Endothelial cell of umbilical vein (primary cell): ENCODE data around the gene CEMIP. TPM values are rescaled to one million over a fixed set of nuclear protein-coding genes. Genes with fewer than 3 reads are reported as not detected.

Source experiments
- BruUV-seq: library from RNA; stranded (reverse); fragments of 400-500 nt; replicated peaks from 2 replicates; lab custom pipeline; 2021; lab: Mats Ljungman, UMichigan
- CTCF ChIA-PET: fragments of 300-600, 350-600 bp; sonication (Branson Sonifier 250); formaldehyde crosslinking; loops from one replicate; lab custom pipeline; 2021; ENCODE audit warnings: antibody characterized with exemption, inconsistent platforms; lab: Charles Lee
- POLR2A ChIA-PET: fragments of 300-600, 350-600 bp; sonication (Branson Sonifier 250); formaldehyde crosslinking; loops from one replicate; lab custom pipeline; 2021; ENCODE audit warnings: antibody characterized with exemption, inconsistent platforms; lab: Charles Lee
- DNase-seq: peaks from one replicate; pipeline ENCODE4 v3.0.0-alpha.2; 2011; ENCODE audit warnings: low read depth, low spot score
- FAIRE-seq: peaks from 2 replicates; lab custom pipeline; 2011; peaks lifted over from hg19 to GRCh38; lab: Jason Lieb, UNC
- H2AFZ ChIP-seq: 2 replicates; pipeline ENCODE4 v1.6.0; 2012; ENCODE audit warnings: low read depth, low read length, control low read depth, inconsistent platforms
- H3K27ac ChIP-seq: 2 replicates; pipeline ENCODE4 v1.5.1; 2011; ENCODE audit warnings: low read depth, mild to moderate bottlenecking, control low read depth, low read length, moderate library complexity; ENCODE audit not compliant: insufficient read depth
- H3K27me3 ChIP-seq, 2 experiments: 2 replicates each; pipeline versions ENCODE4 v1.6.0 to v1.6.1; 2011; ENCODE audit warnings: low read length in 2 of 2, mixed read lengths in 1 of 2; ENCODE audit not compliant: control insufficient read depth in 2 of 2, insufficient read depth in 2 of 2
- H3K36me3 ChIP-seq, 2 experiments: 2 replicates in 1 of 2; 3 replicates in 1 of 2; pipeline ENCODE4 v1.5.1; 2011; ENCODE audit warnings: low read length in 2 of 2, mild to moderate bottlenecking in 1 of 2, moderate library complexity in 1 of 2; ENCODE audit not compliant: control insufficient read depth in 2 of 2, insufficient read depth in 2 of 2; ENCODE audit errors: extremely low read depth in 1 of 2
- H3K4me1 ChIP-seq: 3 replicates; pipeline ENCODE4 v1.5.1; 2011; ENCODE audit warnings: mild to moderate bottlenecking, low read length; ENCODE audit not compliant: control insufficient read depth, insufficient read depth; ENCODE audit errors: extremely low read depth
- H3K4me2 ChIP-seq: 2 replicates; pipeline ENCODE4 v1.6.1; 2011; ENCODE audit warnings: low read length, control low read depth, mixed read lengths; ENCODE audit not compliant: insufficient read depth
- H3K4me3 ChIP-seq, 3 experiments: fragments of 200-600 bp in 1 of 3; sonication (generic), shearing (Covaris generic) in 1 of 3; replicated peaks in 1 of 3; 2 replicates each; pipeline ENCODE4 v1.5.1; 2011 to 2016; ENCODE audit warnings: control low read depth in 3 of 3, low read length in 3 of 3, mild to moderate bottlenecking in 2 of 3, inconsistent platforms in 1 of 3, low read depth in 1 of 3, moderate library complexity in 1 of 3; ENCODE audit not compliant: insufficient read depth in 1 of 3
- H3K79me2 ChIP-seq: 2 replicates; pipeline ENCODE4 v1.6.0; 2012; ENCODE audit warnings: low read length, inconsistent platforms; ENCODE audit not compliant: control insufficient read depth, insufficient read depth
- H3K9ac ChIP-seq: replicated peaks from 2 replicates; pipeline ENCODE3; 2011; ENCODE audit warnings: low read length, control low read depth; ENCODE audit not compliant: insufficient read depth; ENCODE audit errors: extremely low read depth
- H3K9me1 ChIP-seq: replicated peaks from 3 replicates; pipeline ENCODE4 v1.6.0; 2011; ENCODE audit warnings: mild to moderate bottlenecking, low read length; ENCODE audit not compliant: control insufficient read depth, insufficient read depth; ENCODE audit errors: extremely low read depth
- H3K9me3 ChIP-seq: replicated peaks from 2 replicates; pipeline ENCODE4 v1.5.1; 2012; ENCODE audit warnings: low read length, inconsistent platforms; ENCODE audit not compliant: control insufficient read depth, insufficient read depth
- H4K20me1 ChIP-seq: replicated peaks from 2 replicates; pipeline ENCODE3; 2011; ENCODE audit warnings: mild to moderate bottlenecking, low read length; ENCODE audit not compliant: control insufficient read depth, insufficient read depth; ENCODE audit errors: extremely low read depth
- EZH2 ChIP-seq: IDR thresholded peaks from 2 replicates; pipeline ENCODE4 v1.6.1; 2012; ENCODE audit warnings: borderline replicate concordance, low read depth, mild to moderate bottlenecking, moderate library complexity, low read length, inconsistent platforms; ENCODE audit not compliant: severe bottlenecking
- FOS ChIP-seq: IDR thresholded peaks from 2 replicates; pipeline ENCODE4 v1.6.1; 2011; ENCODE audit warnings: mild to moderate bottlenecking, low read length, moderate library complexity, borderline replicate concordance; ENCODE audit not compliant: insufficient read depth
- GATA2 ChIP-seq: IDR thresholded peaks from 2 replicates; pipeline ENCODE4 v1.7.0; 2011; ENCODE audit warnings: low read depth, mild to moderate bottlenecking, moderate library complexity, mixed read lengths, low read length; ENCODE audit not compliant: insufficient read length, insufficient read depth
- JUN ChIP-seq: IDR thresholded peaks from 2 replicates; pipeline ENCODE4 v1.6.1; 2011; ENCODE audit warnings: borderline replicate concordance, low read depth; ENCODE audit not compliant: insufficient read length, insufficient read depth
- MYC ChIP-seq: IDR thresholded peaks from one replicate; pipeline ENCODE4 v1.6.1; 2011; ENCODE audit warnings: mild to moderate bottlenecking, low read depth, low read length
- POLR2A ChIP-seq: IDR thresholded peaks from 2 replicates; pipeline ENCODE4 v1.6.1; 2012; ENCODE audit warnings: low read depth, mild to moderate bottlenecking, control low read depth, low read length
- POLR2AphosphoS5 ChIP-seq: IDR thresholded peaks from 2 replicates; pipeline ENCODE4 v1.6.1; 2012; ENCODE audit warnings: low read depth, mild to moderate bottlenecking, control low read depth, low read length, moderate library complexity; ENCODE audit not compliant: insufficient read depth
- dilution Hi-C: fragments of 300-500 bp; cut with MboI; formaldehyde crosslinking; loops from one replicate; pipeline ENCODE4 v1.15.0; 2019; ENCODE audit warnings: low sequenced_read_pairs; ENCODE audit not compliant: extremely low pct_ligation_motif_present
- intact Hi-C: fragments of 100-400 bp; cut with micrococcal nuclease; formaldehyde crosslinking; loops from one replicate; pipeline ENCODE4 v1.10.0; 2022
- polyA plus RNA-seq, 4 experiments: library from polyadenylated mRNA; depleted of rRNA in 3 of 4; stranded (reverse) in 3 of 4; unstranded in 1 of 4; fragments of >200 nt; gene quantifications; 2 replicates each; pipeline versions ENCODE4 v1.2.1 to v1.2.3, GENCODE V29; 2011 to 2012; ENCODE audit warnings: missing spikeins in 1 of 4
- total RNA-seq: library from RNA; stranded (reverse); gene quantifications from 2 replicates; pipeline ENCODE4 v1.2.3, GENCODE V29; 2021
- TF ChIP-seq, protein P1 (sequence below): IDR thresholded peaks from 2 replicates; pipeline ENCODE4 v1.6.1; 2011; ENCODE audit not compliant: insufficient read depth, insufficient read length
- TF ChIP-seq, protein P2 (sequence below), 2 donors: IDR thresholded peaks; 1 replicate in 1 of 2; 2 replicates in 1 of 2; pipeline ENCODE4 v1.5.1; 2011; ENCODE audit warnings: low read length in 2 of 2, mild to moderate bottlenecking in 2 of 2, moderate library complexity in 2 of 2, control low read depth in 1 of 2, inconsistent platforms in 1 of 2, low read depth in 1 of 2; ENCODE audit not compliant: insufficient read depth in 1 of 2; ENCODE audit errors: extremely low read depth in 1 of 2

CEMIP gene
- total and polyA plus RNA-seq, 2 donors (not counting 3 experiments of a cell fraction or from before 2014, with no cell fraction given): 0.01 TPM; not detected in 1

DNA sequence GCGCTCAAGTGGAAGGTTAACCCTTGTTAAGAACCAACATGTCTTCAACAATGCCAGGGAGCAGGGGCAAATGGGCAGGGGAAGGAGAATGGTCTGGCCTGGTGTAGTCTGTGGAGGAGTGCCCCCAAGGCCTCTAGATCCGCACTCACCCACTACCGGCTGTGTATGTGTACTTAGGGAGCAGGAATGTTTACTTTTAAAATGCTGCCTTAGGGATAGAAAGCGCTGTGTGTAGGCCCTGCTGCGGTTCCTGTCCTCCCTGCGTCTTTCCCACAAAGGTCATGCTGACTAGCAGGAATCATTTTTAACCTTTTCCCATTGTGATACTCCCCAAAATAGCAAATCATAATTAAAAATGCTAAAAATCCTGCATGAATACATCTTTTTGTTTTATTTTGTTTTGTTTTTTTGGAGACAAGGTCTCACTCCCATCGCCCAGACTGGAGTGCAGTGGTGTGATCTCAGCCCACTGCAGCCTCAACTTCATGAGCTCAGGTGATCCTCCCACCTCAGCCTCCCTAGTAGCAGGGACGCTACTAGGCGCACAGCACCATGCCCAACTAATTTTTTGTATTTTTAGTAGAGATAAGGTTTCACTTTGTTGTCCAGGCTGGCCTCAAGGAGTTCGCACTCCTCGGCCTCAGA, 35.9 kb upstream of the CEMIP start:
- H3K79me2 ChIP-seq: peaks cover 10% of the 10 kb centered on the region
- no peak for FAIRE-seq
- POLR2A ChIA-PET: no interaction called here

More for the DNA sequence above, 35.9 kb upstream of the CEMIP start:
- H3K27me3 ChIP-seq: no peaks in the 10 kb centered on the region
- no peaks in the 10 kb centered on the region for H4K20me1 ChIP-seq
- dilution Hi-C loops (no loop called here), intact Hi-C loops (no loop called here)
- no peaks in the 10 kb centered on the region for H3K9me3 ChIP-seq
- no peaks in the 10 kb centered on the region for H3K9me1 ChIP-seq
- DNase-seq: no peak
- TF ChIP-seq POLR2A: no peak
- no peak for TF ChIP-seq GATA2
- TF ChIP-seq, protein P1, sequence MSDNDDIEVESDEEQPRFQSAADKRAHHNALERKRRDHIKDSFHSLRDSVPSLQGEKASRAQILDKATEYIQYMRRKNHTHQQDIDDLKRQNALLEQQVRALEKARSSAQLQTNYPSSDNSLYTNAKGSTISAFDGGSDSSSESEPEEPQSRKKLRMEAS: no peak
- TF ChIP-seq EZH2: no peak
- TF ChIP-seq MYC: no peak
- no peak for TF ChIP-seq JUN
- TF ChIP-seq FOS: no peak
- no peak for TF ChIP-seq POLR2AphosphoS5
- TF ChIP-seq, protein P2, sequence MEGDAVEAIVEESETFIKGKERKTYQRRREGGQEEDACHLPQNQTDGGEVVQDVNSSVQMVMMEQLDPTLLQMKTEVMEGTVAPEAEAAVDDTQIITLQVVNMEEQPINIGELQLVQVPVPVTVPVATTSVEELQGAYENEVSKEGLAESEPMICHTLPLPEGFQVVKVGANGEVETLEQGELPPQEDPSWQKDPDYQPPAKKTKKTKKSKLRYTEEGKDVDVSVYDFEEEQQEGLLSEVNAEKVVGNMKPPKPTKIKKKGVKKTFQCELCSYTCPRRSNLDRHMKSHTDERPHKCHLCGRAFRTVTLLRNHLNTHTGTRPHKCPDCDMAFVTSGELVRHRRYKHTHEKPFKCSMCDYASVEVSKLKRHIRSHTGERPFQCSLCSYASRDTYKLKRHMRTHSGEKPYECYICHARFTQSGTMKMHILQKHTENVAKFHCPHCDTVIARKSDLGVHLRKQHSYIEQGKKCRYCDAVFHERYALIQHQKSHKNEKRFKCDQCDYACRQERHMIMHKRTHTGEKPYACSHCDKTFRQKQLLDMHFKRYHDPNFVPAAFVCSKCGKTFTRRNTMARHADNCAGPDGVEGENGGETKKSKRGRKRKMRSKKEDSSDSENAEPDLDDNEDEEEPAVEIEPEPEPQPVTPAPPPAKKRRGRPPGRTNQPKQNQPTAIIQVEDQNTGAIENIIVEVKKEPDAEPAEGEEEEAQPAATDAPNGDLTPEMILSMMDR (IDR thresholded peaks at IDR 0.05; ENCODE audit: extremely low read depth in 1 of 2, insufficient read depth in 1 of 2, low read depth in 1 of 2, low read length in 2 of 2): no peak
- CTCF ChIA-PET: interaction anchor here (1.5 kb wide), 1 partner anchor 33 kb away, joined by 5 read pairs; no protein-coding TSS in a partner anchor
- H3K4me3 ChIP-seq: no peak overlapping the region
- BruUV-seq: no TSS peak
- H3K27ac ChIP-seq: no peak overlapping the region
- no peak overlapping the region for H2AFZ ChIP-seq
- no peaks in the 10 kb centered on the region for H3K36me3 ChIP-seq
- H3K4me1 ChIP-seq: no peaks in the 10 kb centered on the region
- no peak overlapping the region for H3K9ac ChIP-seq
- no peak overlapping the region for H3K4me2 ChIP-seq
